Immature natural killer cell (primary cell): ENCODE results near the gene DCLK2. TPM values are rescaled to one million over a fixed set of nuclear protein-coding genes. Genes with fewer than 3 reads are reported as not detected.

ENCODE experiments used
- DNase-seq, 3 donors: peaks; one replicate each; pipeline ENCODE4 v3.0.0; 2022; ENCODE audit warnings: mixed read lengths in 1 of 3
- H3K27ac Mint-ChIP-seq, 6 donors: one replicate each; pipeline ENCODE4 v1.8.0; 2020; ENCODE audit warnings: mixed read lengths in 6 of 6, mild to moderate bottlenecking in 5 of 6, inconsistent platforms in 4 of 6, moderate library complexity in 3 of 6
- H3K27me3 Mint-ChIP-seq, 3 donors: one replicate each; pipeline ENCODE4 v1.8.0; 2020 to 2021; ENCODE audit warnings: low read depth in 3 of 3, mild to moderate bottlenecking in 3 of 3, mixed read lengths in 3 of 3, moderate library complexity in 3 of 3, inconsistent platforms in 1 of 3
- H3K36me3 Mint-ChIP-seq, 3 donors: one replicate each; pipeline ENCODE4 v1.8.0; 2020; ENCODE audit warnings: mixed read lengths in 3 of 3, inconsistent platforms in 2 of 3, mild to moderate bottlenecking in 2 of 3
- H3K4me1 Mint-ChIP-seq, 2 donors: one replicate each; pipeline ENCODE4 v1.8.0; 2020; ENCODE audit warnings: inconsistent platforms in 2 of 2, mild to moderate bottlenecking in 2 of 2, mixed read lengths in 2 of 2, moderate library complexity in 1 of 2
- H3K4me3 Mint-ChIP-seq, 5 donors: one replicate each; pipeline ENCODE4 v1.8.0; 2020; ENCODE audit warnings: mild to moderate bottlenecking in 5 of 5, mixed read lengths in 5 of 5, inconsistent platforms in 3 of 5, moderate library complexity in 3 of 5
- H3K9me3 Mint-ChIP-seq, 6 donors: one replicate each; pipeline ENCODE4 v1.8.0; 2020; ENCODE audit warnings: mild to moderate bottlenecking in 6 of 6, mixed read lengths in 6 of 6, inconsistent platforms in 4 of 6, moderate library complexity in 3 of 6
- polyA plus RNA-seq, 3 donors: library from polyadenylated mRNA; unstranded; fragments of 300-500 nt; fragmentation: Illumina TruSeq; gene quantifications; one replicate each; pipeline ENCODE4 v1.2.3, GENCODE V29; 2021

DCLK2 gene
- polyA plus RNA-seq, 3 donors from 2014 or later = not detected

DNA sequence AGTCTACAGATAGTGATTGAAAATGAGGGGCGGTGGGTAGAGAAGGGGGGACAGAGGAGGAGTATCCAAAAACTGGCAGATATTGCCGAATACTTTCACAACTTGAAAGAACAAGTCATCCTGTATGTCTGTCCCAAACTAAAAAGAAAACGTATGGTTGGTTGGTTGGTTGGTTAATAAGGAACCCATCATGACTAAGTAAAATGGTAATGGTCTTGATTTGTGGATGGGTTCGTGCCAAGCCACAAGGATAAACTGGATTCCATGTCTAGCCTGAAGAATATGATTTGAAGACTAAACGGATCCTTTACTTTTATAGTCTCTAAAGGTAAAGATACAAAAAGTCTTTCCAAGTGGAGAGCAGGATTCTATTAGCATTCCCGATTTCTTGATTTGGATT lies 208.4 kb downstream of the DCLK2 start:
- no peaks in the 10 kb centered on the region for H3K4me1 Mint-ChIP-seq
- H3K27ac Mint-ChIP-seq = no peak overlapping the region
- no peaks in the 10 kb centered on the region for H3K9me3 Mint-ChIP-seq
- H3K4me3 Mint-ChIP-seq = no peak overlapping the region
- DNase-seq = no peak
- H3K27me3 Mint-ChIP-seq = peaks cover 0 to 2% (median 0%) of the 10 kb centered on the region in 3 donors
- peaks cover 9 to 24% (median 17%) of the 10 kb centered on the region in 3 donors for H3K36me3 Mint-ChIP-seq

GRCh38 chr4:150289198-150289597 lies 211.0 kb downstream of the DCLK2 start:
- H3K27ac Mint-ChIP-seq = no peak overlapping the region
- DNase-seq = no peak
- peaks cover 3 to 20% (median 12%) of the 10 kb centered on the region in 3 donors for H3K36me3 Mint-ChIP-seq
- no peaks in the 10 kb centered on the region for H3K9me3 Mint-ChIP-seq
- H3K4me1 Mint-ChIP-seq = no peaks in the 10 kb centered on the region
- no peak overlapping the region for H3K4me3 Mint-ChIP-seq
- no peaks in the 10 kb centered on the region for H3K27me3 Mint-ChIP-seq

GRCh38 chr4:150289881-150290280 lies 211.6 kb downstream of the DCLK2 start:
- H3K27ac Mint-ChIP-seq = no peak overlapping the region
- H3K27me3 Mint-ChIP-seq = no peaks in the 10 kb centered on the region
- H3K4me3 Mint-ChIP-seq = no peak overlapping the region
- H3K36me3 Mint-ChIP-seq = peaks cover 3 to 20% (median 12%) of the 10 kb centered on the region in 3 donors
- no peak for DNase-seq
- H3K4me1 Mint-ChIP-seq = no peaks in the 10 kb centered on the region
- H3K9me3 Mint-ChIP-seq = no peaks in the 10 kb centered on the region

GRCh38 chr4:150297861-150298474 lies 219.7 kb downstream of the DCLK2 start:
- no peaks in the 10 kb centered on the region for H3K9me3 Mint-ChIP-seq
- H3K36me3 Mint-ChIP-seq = peaks cover 3 to 6% (median 4%) of the 10 kb centered on the region in 3 donors
- H3K4me3 Mint-ChIP-seq = no peak overlapping the region
- H3K4me1 Mint-ChIP-seq = peaks cover 0 to 4% of the 10 kb centered on the region in 2 donors
- H3K27me3 Mint-ChIP-seq = no peaks in the 10 kb centered on the region
- no peak overlapping the region for H3K27ac Mint-ChIP-seq
- peak in 2 of 3 donors; percentile 6 to 12 for DNase-seq

DNA sequence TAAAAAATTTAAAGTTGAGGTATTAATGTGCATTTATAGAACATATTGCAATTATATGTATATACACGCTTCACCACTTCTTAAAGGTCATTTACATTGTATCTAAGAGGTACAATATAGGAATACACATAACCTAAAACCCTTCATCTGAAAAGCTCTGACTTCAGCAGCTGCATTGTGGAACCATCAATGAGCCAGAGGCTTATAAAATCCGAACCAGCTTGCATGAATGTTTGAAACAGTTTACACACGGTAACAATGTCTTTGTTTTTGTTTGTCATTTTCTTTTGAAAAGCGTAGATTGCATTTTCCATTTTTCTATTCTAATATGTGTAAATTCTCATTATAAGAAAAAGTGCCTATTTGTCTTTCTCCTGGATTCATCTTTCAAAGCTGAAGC lies 221.6 kb downstream of the DCLK2 start:
- Mint-ChIP-seq H3K36me3 (peaks cover 3 to 5% (median 3%) of the 10 kb centered on the region in 3 donors), H3K27me3 (no peaks in the 10 kb centered on the region), H3K9me3 (no peaks in the 10 kb centered on the region), H3K4me1 (peaks cover 0 to 4% of the 10 kb centered on the region in 2 donors), H3K27ac (no peak overlapping the region), H3K4me3 (no peak overlapping the region)
- no peak for DNase-seq

GRCh38 chr4:150302553-150302952 lies 224.3 kb downstream of the DCLK2 start:
- no peak overlapping the region for H3K27ac Mint-ChIP-seq
- no peak overlapping the region for H3K4me3 Mint-ChIP-seq
- H3K36me3 Mint-ChIP-seq = peaks cover 3 to 7% (median 3%) of the 10 kb centered on the region in 3 donors
- no peaks in the 10 kb centered on the region for H3K27me3 Mint-ChIP-seq
- H3K4me1 Mint-ChIP-seq = peaks cover 0 to 4% of the 10 kb centered on the region in 2 donors
- DNase-seq = no peak
- H3K9me3 Mint-ChIP-seq = no peaks in the 10 kb centered on the region

GRCh38 chr4:150305995-150306394 lies 227.8 kb downstream of the DCLK2 start:
- no peaks in the 10 kb centered on the region for H3K27me3 Mint-ChIP-seq

GRCh38 chr4:150306719-150307118 lies 228.5 kb downstream of the DCLK2 start:
- no peaks in the 10 kb centered on the region for H3K27me3 Mint-ChIP-seq
- H3K4me1 Mint-ChIP-seq = no peaks in the 10 kb centered on the region
- DNase-seq = no peak
- H3K4me3 Mint-ChIP-seq = no peak overlapping the region
- peaks cover 3% of the 10 kb centered on the region in 3 donors for H3K36me3 Mint-ChIP-seq
- no peaks in the 10 kb centered on the region for H3K9me3 Mint-ChIP-seq
- no peak overlapping the region for H3K27ac Mint-ChIP-seq

More at GRCh38 chr4:150305995-150306394, 227.8 kb downstream of the DCLK2 start:
- Mint-ChIP-seq H3K27ac (no peak overlapping the region), H3K9me3 (no peaks in the 10 kb centered on the region), H3K4me1 (peaks cover 0 to under 1% of the 10 kb centered on the region in 2 donors), H3K4me3 (no peak overlapping the region), H3K36me3 (peaks cover 3 to 7% (median 3%) of the 10 kb centered on the region in 3 donors)
- DNase-seq = no peak
